DMS 273 treated with DMSO at 0.1 percent for 48 hours (cell line): ENCODE measurements around the gene HOXC13.

Experiments
- DNase-seq: peaks from one replicate; lab custom pipeline; 2025; lab: John Stamatoyannopoulos, UW

HOXC13 gene

GRCh38 chr12:53970451-53970850, 31.8 kb downstream of the HOXC13 start:
- no peak for DNase-seq

GRCh38 chr12:53971129-53971528, 32.5 kb downstream of the HOXC13 start:
- no peak for DNase-seq

GRCh38 chr12:53971686-53972085, 33.1 kb downstream of the HOXC13 start:
- DNase-seq: no peak

GRCh38 chr12:53972152-53972702, 33.6 kb downstream of the HOXC13 start:
- no peak for DNase-seq

GRCh38 chr12:53972722-53973235, 34.1 kb downstream of the HOXC13 start, which contains the start of gene HOXC11:
Gene HOXC11, plus strand, starts transcription at chr12:53973126. Its CDS starts 116 bp downstream, at chr12:53973242.
- DNase-seq: no peak

GRCh38 chr12:53973236-53974042, 34.8 kb downstream of the HOXC13 start:
- no peak for DNase-seq

GRCh38 chr12:53974084-53975063, 35.7 kb downstream of the HOXC13 start, which contains the start of gene HOTAIR:
Gene HOTAIR, minus strand, starts transcription at chr12:53974954.
- no peak for DNase-seq

GRCh38 chr12:53975064-53975471, 36.4 kb downstream of the HOXC13 start:
- DNase-seq: no peak

- DNase-seq: no peak
These were observed 37.0 kb downstream of the HOXC13 start for GRCh38 chr12:53975479-53976152.

GRCh38 chr12:53976172-53976822, 37.7 kb downstream of the HOXC13 start:
- no peak for DNase-seq

GRCh38 chr12:53976823-53977595, 38.4 kb downstream of the HOXC13 start:
- DNase-seq: no peak

GRCh38 chr12:53977596-53978445, 39.2 kb downstream of the HOXC13 start:
- DNase-seq: no peak

GRCh38 chr12:53978477-53979356, 40.1 kb downstream of the HOXC13 start:
- DNase-seq: no peak

- DNase-seq: no peak
These were observed 41.6 kb downstream of the HOXC13 start for GRCh38 chr12:53980104-53980801.

- DNase-seq: no peak
These were observed 42.3 kb downstream of the HOXC13 start for GRCh38 chr12:53980802-53981496.

GRCh38 chr12:53981634-53982565, 43.3 kb downstream of the HOXC13 start:
- no peak for DNase-seq
